ENCODE data around the gene MTARC1. TPM values are rescaled to one million over a fixed set of nuclear protein-coding genes. Genes with fewer than 3 reads are reported as not detected.

The MTARC1 gene
- total RNA-seq, 1 experiment from 2014 or later: 0.74 TPM

DNA sequence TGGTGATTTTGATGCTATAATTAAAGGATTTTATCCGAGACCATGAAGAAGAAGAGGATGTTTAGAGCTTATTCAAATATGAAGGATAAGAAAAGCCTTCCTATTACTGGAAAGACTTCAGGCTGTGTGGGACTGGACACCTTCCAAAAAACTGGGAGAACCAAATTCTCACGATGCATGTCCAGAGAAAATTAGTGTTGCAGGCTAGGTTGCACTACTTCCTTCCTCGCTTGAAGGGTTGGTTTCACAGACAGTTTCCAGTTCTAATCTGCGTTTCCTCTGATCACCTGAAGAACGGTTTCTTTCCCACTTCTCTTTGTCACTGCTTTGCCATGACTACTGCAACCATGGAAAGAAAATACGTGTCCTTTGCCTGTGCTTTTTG is 36.6 kb upstream of the MTARC1 start:
- intact Hi-C loops (cut with micrococcal nuclease; ENCODE audit: unreplicated experiment) (no loop called here), in situ Hi-C loops (cut with HindIII; ENCODE audit: low pct_unique_long_range_greater_than_20kb, low sequenced_read_pairs) (no loop called here)
- peaks cover 7% of the 10 kb centered on the region for H3K4me1 ChIP-seq (ENCODE audit: control insufficient read depth, insufficient read depth, low read length)
- no peak overlapping the region for H3K27ac ChIP-seq (ENCODE audit: low read length)
- H3K36me3 ChIP-seq (ENCODE audit: control insufficient read depth, insufficient read depth, low read length): no peaks in the 10 kb centered on the region; the same call in 1 of the 2 replicates
- no peaks in the 10 kb centered on the region for H3K27me3 ChIP-seq (ENCODE audit: control insufficient read depth, insufficient read depth, low read length)
- no peak overlapping the region for H3K4me3 ChIP-seq (ENCODE audit: low read depth in 2 of 2, low read length in 2 of 2)
- no peaks in the 10 kb centered on the region for H3K9me3 ChIP-seq (ENCODE audit: control insufficient read depth, insufficient read depth, low read depth, low read length)
- ChIA-PET CTCF (no interaction called here), POLR2A (no interaction called here)
- no TSS peak for BruUV-seq (replicated peaks)
- DNase-seq (ENCODE audit: low read depth, low spot score) (no peak), ATAC-seq (no peak)
- no peak for TF ChIP-seq SIN3A (IDR thresholded peaks at IDR 0.05; ENCODE audit: borderline replicate concordance, insufficient read depth, low read depth, low read length)
- TF ChIP-seq CTCF (IDR thresholded peaks at IDR 0.05): no peak
- TF ChIP-seq POLR2AphosphoS5 (IDR thresholded peaks at IDR 0.05; ENCODE audit: low read depth, low read length): no peak
- TF ChIP-seq TCF7L2 (IDR thresholded peaks at IDR 0.05; ENCODE audit: low read depth, low read length): no peak

GRCh38 chr1:220751111-220751510 is 35.6 kb upstream of the MTARC1 start:
- Histone ChIP-seq H3K9me3 (ENCODE audit: control insufficient read depth, insufficient read depth, low read depth, low read length) (no peaks in the 10 kb centered on the region), H3K27me3 (ENCODE audit: control insufficient read depth, insufficient read depth, low read length) (no peaks in the 10 kb centered on the region), H3K4me1 (ENCODE audit: control insufficient read depth, insufficient read depth, low read length) (peaks cover 7% of the 10 kb centered on the region), H3K36me3 (ENCODE audit: control insufficient read depth, insufficient read depth, low read length) (no peaks in the 10 kb centered on the region; the same call in 1 of the 2 replicates), H3K27ac (ENCODE audit: low read length) (no peak overlapping the region), H3K4me3 (ENCODE audit: low read depth in 2 of 2, low read length in 2 of 2) (no peak overlapping the region)
- CTCF ChIA-PET: no interaction called here
- POLR2A ChIA-PET: interaction anchor here (0.6 kb wide), 1 partner anchor 659 kb away, joined by 3 read pairs; no protein-coding TSS in a partner anchor
- no peak for ATAC-seq
- TF ChIP-seq SIN3A (IDR thresholded peaks at IDR 0.05; ENCODE audit: borderline replicate concordance, insufficient read depth, low read depth, low read length) (no peak), TCF7L2 (IDR thresholded peaks at IDR 0.05; ENCODE audit: low read depth, low read length) (no peak), CTCF (IDR thresholded peaks at IDR 0.05) (no peak), POLR2AphosphoS5 (IDR thresholded peaks at IDR 0.05; ENCODE audit: low read depth, low read length) (no peak)
- TF ChIP-seq, protein P1, sequence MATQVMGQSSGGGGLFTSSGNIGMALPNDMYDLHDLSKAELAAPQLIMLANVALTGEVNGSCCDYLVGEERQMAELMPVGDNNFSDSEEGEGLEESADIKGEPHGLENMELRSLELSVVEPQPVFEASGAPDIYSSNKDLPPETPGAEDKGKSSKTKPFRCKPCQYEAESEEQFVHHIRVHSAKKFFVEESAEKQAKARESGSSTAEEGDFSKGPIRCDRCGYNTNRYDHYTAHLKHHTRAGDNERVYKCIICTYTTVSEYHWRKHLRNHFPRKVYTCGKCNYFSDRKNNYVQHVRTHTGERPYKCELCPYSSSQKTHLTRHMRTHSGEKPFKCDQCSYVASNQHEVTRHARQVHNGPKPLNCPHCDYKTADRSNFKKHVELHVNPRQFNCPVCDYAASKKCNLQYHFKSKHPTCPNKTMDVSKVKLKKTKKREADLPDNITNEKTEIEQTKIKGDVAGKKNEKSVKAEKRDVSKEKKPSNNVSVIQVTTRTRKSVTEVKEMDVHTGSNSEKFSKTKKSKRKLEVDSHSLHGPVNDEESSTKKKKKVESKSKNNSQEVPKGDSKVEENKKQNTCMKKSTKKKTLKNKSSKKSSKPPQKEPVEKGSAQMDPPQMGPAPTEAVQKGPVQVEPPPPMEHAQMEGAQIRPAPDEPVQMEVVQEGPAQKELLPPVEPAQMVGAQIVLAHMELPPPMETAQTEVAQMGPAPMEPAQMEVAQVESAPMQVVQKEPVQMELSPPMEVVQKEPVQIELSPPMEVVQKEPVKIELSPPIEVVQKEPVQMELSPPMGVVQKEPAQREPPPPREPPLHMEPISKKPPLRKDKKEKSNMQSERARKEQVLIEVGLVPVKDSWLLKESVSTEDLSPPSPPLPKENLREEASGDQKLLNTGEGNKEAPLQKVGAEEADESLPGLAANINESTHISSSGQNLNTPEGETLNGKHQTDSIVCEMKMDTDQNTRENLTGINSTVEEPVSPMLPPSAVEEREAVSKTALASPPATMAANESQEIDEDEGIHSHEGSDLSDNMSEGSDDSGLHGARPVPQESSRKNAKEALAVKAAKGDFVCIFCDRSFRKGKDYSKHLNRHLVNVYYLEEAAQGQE (IDR thresholded peaks at IDR 0.05; ENCODE audit: insufficient read depth in 1 of 2, low read depth in 2 of 2, low read length in 1 of 2): no peak
- DNase-seq (ENCODE audit: low read depth, low spot score): no peak
- intact Hi-C loops (cut with micrococcal nuclease; ENCODE audit: unreplicated experiment): no loop called here
- BruUV-seq (replicated peaks): no TSS peak
- in situ Hi-C loops (cut with HindIII; ENCODE audit: low pct_unique_long_range_greater_than_20kb, low sequenced_read_pairs): no loop called here

Measured in Panc1 (cell line).